ENCODE data around the gene DGCR6L.

- no peak for TF ChIP-seq CTCF (IDR thresholded peaks at IDR 0.05)
- no peak for TF ChIP-seq POLR2A (IDR thresholded peaks at IDR 0.05)
- no peak for TF ChIP-seq POLR2AphosphoS5 (IDR thresholded peaks at IDR 0.05)
Observed at GRCh38 chr22:20272174-20272573, 47.7 kb downstream of the DGCR6L start.

All from breast epithelium (tissue), 3 donors.